WTC11 (cell line): ENCODE data around the gene LEAP2. TPM values are rescaled to one million over a fixed set of nuclear protein-coding genes. Genes with fewer than 3 reads are reported as not detected.

ENCODE experiments used
- ATAC-seq: fragments of 200-7000 bp; cut with Tn5 transposase; 2 replicates; pipeline ENCODE4 v1.10.0; 2021; ENCODE audit warnings: mild to moderate bottlenecking, moderate library complexity
- CTCF ChIA-PET: fragments of 300-600 bp; sonication (Branson Sonifier 250); formaldehyde crosslinking; loops from one replicate; lab custom pipeline; 2021; ENCODE audit warnings: antibody characterized with exemption; lab: Charles Lee
- POLR2A ChIA-PET: fragments of 350-600 bp; sonication (Branson Sonifier 250); formaldehyde crosslinking; loops from one replicate; lab custom pipeline; 2021; ENCODE audit warnings: antibody characterized with exemption; lab: Charles Lee
- DNase-seq: peaks from one replicate; pipeline ENCODE4 v3.0.0; 2021; ENCODE audit warnings: low spot score
- H3K27ac Mint-ChIP-seq: 2 replicates; pipeline ENCODE4 v1.8.0; 2021; ENCODE audit warnings: mixed read lengths
- H3K27me3 Mint-ChIP-seq: 2 replicates; pipeline ENCODE4 v1.8.0; 2021; ENCODE audit warnings: low read depth, mild to moderate bottlenecking, moderate library complexity, mixed read lengths
- H3K36me3 Mint-ChIP-seq: 2 replicates; pipeline ENCODE4 v1.8.0; 2021; ENCODE audit warnings: mixed read lengths
- H3K4me1 Mint-ChIP-seq: 2 replicates; pipeline ENCODE4 v1.8.0; 2022; ENCODE audit warnings: mixed read lengths
- H3K4me3 Mint-ChIP-seq: 2 replicates; pipeline ENCODE4 v1.8.0; 2021; ENCODE audit warnings: mild to moderate bottlenecking, moderate library complexity, mixed read lengths
- H3K9me3 Mint-ChIP-seq: 2 replicates; pipeline ENCODE4 v1.8.0; 2021; ENCODE audit warnings: mixed read lengths
- ELF4 ChIP-seq: sonication (generic); formaldehyde crosslinking; IDR thresholded peaks from 2 replicates; pipeline ENCODE4 v1.8.1; 2022; ENCODE audit warnings: low read depth, mild to moderate bottlenecking, moderate library complexity, missing genetic modification reagents
- GABPB1 ChIP-seq: sonication (generic); formaldehyde crosslinking; IDR thresholded peaks from 2 replicates; pipeline ENCODE4 v1.8.1; 2023; ENCODE audit warnings: mild to moderate bottlenecking, missing genetic modification reagents
- MXD4 ChIP-seq: fragments of 250-450 bp; sonication (Bioruptor Pico); IDR thresholded peaks from 2 replicates; pipeline ENCODE4 v1.8.0; 2021; ENCODE audit warnings: mild to moderate bottlenecking, moderate library complexity, borderline replicate concordance
- NR3C1 ChIP-seq: sonication (generic); formaldehyde crosslinking; conservative IDR thresholded peaks from 2 replicates; pipeline ENCODE4 v1.8.1; 2023; ENCODE audit warnings: low read depth, mild to moderate bottlenecking, missing genetic modification reagents
- TEAD1 ChIP-seq: sonication (generic); formaldehyde crosslinking; IDR thresholded peaks from 2 replicates; pipeline ENCODE4 v1.8.0; 2022; ENCODE audit warnings: mild to moderate bottlenecking, missing genetic modification reagents
- ZBTB21 ChIP-seq: sonication (generic); formaldehyde crosslinking; IDR thresholded peaks from 2 replicates; pipeline ENCODE4 v1.8.1; 2023; ENCODE audit warnings: mild to moderate bottlenecking, missing genetic modification reagents, borderline replicate concordance
- ZNF317 ChIP-seq: sonication (generic); formaldehyde crosslinking; IDR thresholded peaks from 2 replicates; pipeline ENCODE4 v1.8.1; 2023; ENCODE audit warnings: low read depth, mild to moderate bottlenecking, moderate library complexity, missing genetic modification reagents, borderline replicate concordance
- ZNF416 ChIP-seq: fragments of 250-450 bp; sonication (Bioruptor Pico); IDR thresholded peaks from 2 replicates; pipeline ENCODE4 v1.9.0; 2021; ENCODE audit warnings: mild to moderate bottlenecking, inconsistent platforms
- ZNF671 ChIP-seq: fragments of 250-450 bp; sonication (Bioruptor Pico); IDR thresholded peaks from 2 replicates; pipeline ENCODE4 v1.8.0; 2021; ENCODE audit warnings: mild to moderate bottlenecking
- total RNA-seq: library from RNA; stranded (reverse); gene quantifications from 3 replicates; pipeline ENCODE4 v1.2.3, GENCODE V29; 2021
- TF ChIP-seq, protein P1 (sequence below): sonication (generic); formaldehyde crosslinking; conservative IDR thresholded peaks from 2 replicates; pipeline ENCODE4 v1.8.1; 2023; ENCODE audit warnings: mild to moderate bottlenecking, low read depth, missing genetic modification reagents, moderate library complexity
- TF ChIP-seq, protein P2 (sequence below): fragments of 250-450 bp; sonication (Bioruptor Pico); IDR thresholded peaks from 2 replicates; pipeline ENCODE4 v1.9.0; 2021; ENCODE audit warnings: mild to moderate bottlenecking, borderline replicate concordance
- TF ChIP-seq, protein P3 (sequence below): sonication (generic); formaldehyde crosslinking; IDR thresholded peaks from 2 replicates; pipeline ENCODE4 v1.8.0; 2022; ENCODE audit warnings: mild to moderate bottlenecking, missing genetic modification reagents
- TF ChIP-seq, protein P4 (sequence below): sonication (generic); formaldehyde crosslinking; IDR thresholded peaks from 2 replicates; pipeline ENCODE4 v1.8.1; 2023; ENCODE audit warnings: mild to moderate bottlenecking, missing genetic modification reagents, moderate library complexity
- TF ChIP-seq, protein P5 (sequence below): fragments of 250-450 bp; sonication (Bioruptor Pico); IDR thresholded peaks from 2 replicates; pipeline ENCODE4 v1.9.0; 2021; ENCODE audit warnings: mild to moderate bottlenecking
- TF ChIP-seq, protein P6 (sequence below): fragments of 250-450 bp; sonication (Bioruptor Pico); conservative IDR thresholded peaks from 2 replicates; pipeline ENCODE4 v1.9.0; 2021; ENCODE audit warnings: mild to moderate bottlenecking

LEAP2 gene
- total RNA-seq, 1 experiment from 2014 or later: 2.0 TPM

DNA sequence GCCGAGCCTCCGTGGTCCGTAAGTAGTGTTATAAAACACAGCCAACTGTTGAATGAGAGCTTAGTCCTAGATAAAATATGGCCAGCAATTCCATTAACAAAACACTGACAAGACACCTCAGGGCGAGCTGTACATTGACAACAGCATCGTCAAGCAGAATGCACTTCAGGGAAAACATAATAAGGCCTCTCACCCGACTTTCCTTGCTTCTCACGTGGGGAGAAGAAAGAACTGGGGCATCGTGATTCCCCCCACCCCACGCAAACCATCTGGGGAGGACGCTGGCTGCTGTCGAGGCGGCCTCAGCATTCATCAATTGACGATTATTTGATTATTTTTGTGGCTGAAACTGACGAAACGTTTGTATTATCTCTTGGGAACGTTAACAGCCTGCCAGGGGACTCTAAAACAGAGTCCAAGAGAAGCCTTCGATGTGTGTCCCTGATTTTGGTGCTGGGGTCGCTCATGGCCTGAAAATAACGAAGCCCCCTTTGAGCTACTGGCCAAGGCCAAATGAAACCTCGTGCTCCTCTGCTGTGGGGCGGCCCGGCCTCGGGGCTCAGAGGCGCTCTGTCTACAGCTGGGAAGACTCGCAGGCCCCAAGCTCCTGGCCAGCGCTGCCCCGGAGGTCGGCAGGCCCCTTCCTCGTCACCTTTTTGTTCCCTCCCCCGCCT lies 7.7 kb upstream of the LEAP2 start:
- H3K4me3 Mint-ChIP-seq: peak overlapping the region; percentile 100
- DNase-seq (no peak), ATAC-seq (no peak)
- peak overlapping the region; percentile 96 for H3K27ac Mint-ChIP-seq
- peaks cover 24% of the 10 kb centered on the region for H3K36me3 Mint-ChIP-seq
- ChIA-PET POLR2A (interaction anchor here (0.5 to 2.7 kb wide), 13 partner anchors 30 to 309 kb away, joined by 3 to 13 read pairs (median 5); partner anchors contain the start of genes AFF4, CCNI2, RAD50 and SOWAHA), CTCF (interaction anchor here (0.7 to 2.9 kb wide), 17 partner anchors 11 to 339 kb away, joined by 3 to 24 read pairs (median 6); partner anchors contain the start of genes CCNI2 and SHROOM1)
- H3K9me3 Mint-ChIP-seq: no peaks in the 10 kb centered on the region
- peaks cover 3% of the 10 kb centered on the region; the same call in 1 of the 2 replicates for H3K27me3 Mint-ChIP-seq
- H3K4me1 Mint-ChIP-seq: peaks cover 22% of the 10 kb centered on the region
- TF ChIP-seq, protein P1, sequence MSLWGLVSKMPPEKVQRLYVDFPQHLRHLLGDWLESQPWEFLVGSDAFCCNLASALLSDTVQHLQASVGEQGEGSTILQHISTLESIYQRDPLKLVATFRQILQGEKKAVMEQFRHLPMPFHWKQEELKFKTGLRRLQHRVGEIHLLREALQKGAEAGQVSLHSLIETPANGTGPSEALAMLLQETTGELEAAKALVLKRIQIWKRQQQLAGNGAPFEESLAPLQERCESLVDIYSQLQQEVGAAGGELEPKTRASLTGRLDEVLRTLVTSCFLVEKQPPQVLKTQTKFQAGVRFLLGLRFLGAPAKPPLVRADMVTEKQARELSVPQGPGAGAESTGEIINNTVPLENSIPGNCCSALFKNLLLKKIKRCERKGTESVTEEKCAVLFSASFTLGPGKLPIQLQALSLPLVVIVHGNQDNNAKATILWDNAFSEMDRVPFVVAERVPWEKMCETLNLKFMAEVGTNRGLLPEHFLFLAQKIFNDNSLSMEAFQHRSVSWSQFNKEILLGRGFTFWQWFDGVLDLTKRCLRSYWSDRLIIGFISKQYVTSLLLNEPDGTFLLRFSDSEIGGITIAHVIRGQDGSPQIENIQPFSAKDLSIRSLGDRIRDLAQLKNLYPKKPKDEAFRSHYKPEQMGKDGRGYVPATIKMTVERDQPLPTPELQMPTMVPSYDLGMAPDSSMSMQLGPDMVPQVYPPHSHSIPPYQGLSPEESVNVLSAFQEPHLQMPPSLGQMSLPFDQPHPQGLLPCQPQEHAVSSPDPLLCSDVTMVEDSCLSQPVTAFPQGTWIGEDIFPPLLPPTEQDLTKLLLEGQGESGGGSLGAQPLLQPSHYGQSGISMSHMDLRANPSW (CRISPR knock-in tag): no peak
- TF ChIP-seq ZNF671 (CRISPR knock-in tag): no peak
- TF ChIP-seq ELF4: no peak
- TF ChIP-seq NR3C1: no peak
- TF ChIP-seq, protein P2, sequence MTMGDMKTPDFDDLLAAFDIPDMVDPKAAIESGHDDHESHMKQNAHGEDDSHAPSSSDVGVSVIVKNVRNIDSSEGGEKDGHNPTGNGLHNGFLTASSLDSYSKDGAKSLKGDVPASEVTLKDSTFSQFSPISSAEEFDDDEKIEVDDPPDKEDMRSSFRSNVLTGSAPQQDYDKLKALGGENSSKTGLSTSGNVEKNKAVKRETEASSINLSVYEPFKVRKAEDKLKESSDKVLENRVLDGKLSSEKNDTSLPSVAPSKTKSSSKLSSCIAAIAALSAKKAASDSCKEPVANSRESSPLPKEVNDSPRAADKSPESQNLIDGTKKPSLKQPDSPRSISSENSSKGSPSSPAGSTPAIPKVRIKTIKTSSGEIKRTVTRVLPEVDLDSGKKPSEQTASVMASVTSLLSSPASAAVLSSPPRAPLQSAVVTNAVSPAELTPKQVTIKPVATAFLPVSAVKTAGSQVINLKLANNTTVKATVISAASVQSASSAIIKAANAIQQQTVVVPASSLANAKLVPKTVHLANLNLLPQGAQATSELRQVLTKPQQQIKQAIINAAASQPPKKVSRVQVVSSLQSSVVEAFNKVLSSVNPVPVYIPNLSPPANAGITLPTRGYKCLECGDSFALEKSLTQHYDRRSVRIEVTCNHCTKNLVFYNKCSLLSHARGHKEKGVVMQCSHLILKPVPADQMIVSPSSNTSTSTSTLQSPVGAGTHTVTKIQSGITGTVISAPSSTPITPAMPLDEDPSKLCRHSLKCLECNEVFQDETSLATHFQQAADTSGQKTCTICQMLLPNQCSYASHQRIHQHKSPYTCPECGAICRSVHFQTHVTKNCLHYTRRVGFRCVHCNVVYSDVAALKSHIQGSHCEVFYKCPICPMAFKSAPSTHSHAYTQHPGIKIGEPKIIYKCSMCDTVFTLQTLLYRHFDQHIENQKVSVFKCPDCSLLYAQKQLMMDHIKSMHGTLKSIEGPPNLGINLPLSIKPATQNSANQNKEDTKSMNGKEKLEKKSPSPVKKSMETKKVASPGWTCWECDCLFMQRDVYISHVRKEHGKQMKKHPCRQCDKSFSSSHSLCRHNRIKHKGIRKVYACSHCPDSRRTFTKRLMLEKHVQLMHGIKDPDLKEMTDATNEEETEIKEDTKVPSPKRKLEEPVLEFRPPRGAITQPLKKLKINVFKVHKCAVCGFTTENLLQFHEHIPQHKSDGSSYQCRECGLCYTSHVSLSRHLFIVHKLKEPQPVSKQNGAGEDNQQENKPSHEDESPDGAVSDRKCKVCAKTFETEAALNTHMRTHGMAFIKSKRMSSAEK (CRISPR knock-in tag): 0 out of 2 replicates have a peak, but pooled peaks have one; percentile 42
- TF ChIP-seq, protein P3, sequence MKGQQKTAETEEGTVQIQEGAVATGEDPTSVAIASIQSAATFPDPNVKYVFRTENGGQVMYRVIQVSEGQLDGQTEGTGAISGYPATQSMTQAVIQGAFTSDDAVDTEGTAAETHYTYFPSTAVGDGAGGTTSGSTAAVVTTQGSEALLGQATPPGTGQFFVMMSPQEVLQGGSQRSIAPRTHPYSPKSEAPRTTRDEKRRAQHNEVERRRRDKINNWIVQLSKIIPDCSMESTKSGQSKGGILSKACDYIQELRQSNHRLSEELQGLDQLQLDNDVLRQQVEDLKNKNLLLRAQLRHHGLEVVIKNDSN (CRISPR knock-in tag): 0 out of 2 replicates have a peak, but pooled peaks have one; percentile 27
- no peak for TF ChIP-seq ZNF317 (CRISPR knock-in tag)
- TF ChIP-seq, protein P4, sequence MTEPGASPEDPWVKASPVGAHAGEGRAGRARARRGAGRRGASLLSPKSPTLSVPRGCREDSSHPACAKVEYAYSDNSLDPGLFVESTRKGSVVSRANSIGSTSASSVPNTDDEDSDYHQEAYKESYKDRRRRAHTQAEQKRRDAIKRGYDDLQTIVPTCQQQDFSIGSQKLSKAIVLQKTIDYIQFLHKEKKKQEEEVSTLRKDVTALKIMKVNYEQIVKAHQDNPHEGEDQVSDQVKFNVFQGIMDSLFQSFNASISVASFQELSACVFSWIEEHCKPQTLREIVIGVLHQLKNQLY: no peak
- no peak for TF ChIP-seq GABPB1 (CRISPR knock-in tag)
- TF ChIP-seq ZNF416: no peak
- no peak for TF ChIP-seq ZBTB21
- TF ChIP-seq, protein P5, sequence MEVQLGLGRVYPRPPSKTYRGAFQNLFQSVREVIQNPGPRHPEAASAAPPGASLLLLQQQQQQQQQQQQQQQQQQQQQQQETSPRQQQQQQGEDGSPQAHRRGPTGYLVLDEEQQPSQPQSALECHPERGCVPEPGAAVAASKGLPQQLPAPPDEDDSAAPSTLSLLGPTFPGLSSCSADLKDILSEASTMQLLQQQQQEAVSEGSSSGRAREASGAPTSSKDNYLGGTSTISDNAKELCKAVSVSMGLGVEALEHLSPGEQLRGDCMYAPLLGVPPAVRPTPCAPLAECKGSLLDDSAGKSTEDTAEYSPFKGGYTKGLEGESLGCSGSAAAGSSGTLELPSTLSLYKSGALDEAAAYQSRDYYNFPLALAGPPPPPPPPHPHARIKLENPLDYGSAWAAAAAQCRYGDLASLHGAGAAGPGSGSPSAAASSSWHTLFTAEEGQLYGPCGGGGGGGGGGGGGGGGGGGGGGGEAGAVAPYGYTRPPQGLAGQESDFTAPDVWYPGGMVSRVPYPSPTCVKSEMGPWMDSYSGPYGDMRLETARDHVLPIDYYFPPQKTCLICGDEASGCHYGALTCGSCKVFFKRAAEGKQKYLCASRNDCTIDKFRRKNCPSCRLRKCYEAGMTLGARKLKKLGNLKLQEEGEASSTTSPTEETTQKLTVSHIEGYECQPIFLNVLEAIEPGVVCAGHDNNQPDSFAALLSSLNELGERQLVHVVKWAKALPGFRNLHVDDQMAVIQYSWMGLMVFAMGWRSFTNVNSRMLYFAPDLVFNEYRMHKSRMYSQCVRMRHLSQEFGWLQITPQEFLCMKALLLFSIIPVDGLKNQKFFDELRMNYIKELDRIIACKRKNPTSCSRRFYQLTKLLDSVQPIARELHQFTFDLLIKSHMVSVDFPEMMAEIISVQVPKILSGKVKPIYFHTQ (CRISPR knock-in tag): no peak
- TF ChIP-seq TEAD1: no peak
- TF ChIP-seq, protein P6, sequence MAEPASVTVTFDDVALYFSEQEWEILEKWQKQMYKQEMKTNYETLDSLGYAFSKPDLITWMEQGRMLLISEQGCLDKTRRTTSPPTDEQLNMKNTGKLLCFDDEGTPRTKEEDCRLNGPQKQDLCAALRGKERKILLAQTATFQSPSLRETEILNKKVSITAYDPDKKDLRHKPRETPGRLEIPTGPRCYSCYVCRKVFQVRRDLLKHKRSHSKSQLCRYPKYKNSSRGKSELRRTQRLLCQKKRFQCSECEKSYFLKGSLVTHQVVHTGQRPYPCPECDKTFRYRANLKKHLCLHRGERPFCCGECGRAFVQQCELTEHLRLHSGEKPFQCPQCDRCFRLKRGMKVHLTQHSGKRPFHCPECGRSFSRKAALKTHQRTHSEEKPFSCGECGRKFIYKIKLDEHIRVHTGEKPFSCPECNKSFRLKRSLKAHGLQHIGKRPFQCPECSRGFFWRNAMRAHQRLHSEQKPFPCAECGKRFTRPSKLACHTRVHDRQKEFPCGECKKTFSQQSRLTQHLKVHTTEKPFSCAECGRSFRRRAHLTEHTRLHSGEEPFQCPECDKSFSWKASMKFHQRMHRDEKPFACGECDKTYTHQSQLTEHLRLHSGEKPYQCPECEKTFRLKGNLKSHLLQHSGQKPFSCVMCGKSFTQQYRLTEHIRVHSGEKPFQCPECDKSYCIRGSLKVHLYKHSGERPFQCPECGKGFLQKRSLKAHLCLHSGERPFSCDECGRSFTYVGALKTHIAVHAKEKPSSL (CRISPR knock-in tag): no peak
- TF ChIP-seq MXD4 (CRISPR knock-in tag): no peak
